RWPE1 (cell line): ENCODE results near the gene ADGRL1.
"Not testable (repeated sequence)": the region's sequence is repeated elsewhere in the genome, so short reads cannot be mapped to it uniquely, and the experiment has no call there.

ENCODE experiments used
- CTCF ChIA-PET: fragments of 350-600 bp; sonication (Branson Sonifier 250); formaldehyde crosslinking; extraction: SDS; loops from one replicate; lab custom pipeline; 2021; lab: Yijun Ruan, JAX
- POLR2A ChIA-PET: fragments of 400-600 bp; formaldehyde crosslinking; extraction: SDS; loops from one replicate; lab custom pipeline; 2020; ENCODE audit warnings: antibody characterized with exemption; ENCODE audit not compliant: low non-redundant PET; lab: Yijun Ruan, JAX
- DNase-seq: peaks from one replicate; pipeline ENCODE4 v3.0.0; 2012; ENCODE audit warnings: low spot score
- H3K27ac ChIP-seq: fragments of 450-650 bp; 2 replicates; pipeline ENCODE4 v1.5.1; 2017
- TF ChIP-seq, protein P1 (sequence below): fragments of 450-650 bp; conservative IDR thresholded peaks from 2 replicates; pipeline ENCODE4 v1.5.1; 2017; ENCODE audit warnings: low read depth, mild to moderate bottlenecking

ADGRL1 gene

DNA sequence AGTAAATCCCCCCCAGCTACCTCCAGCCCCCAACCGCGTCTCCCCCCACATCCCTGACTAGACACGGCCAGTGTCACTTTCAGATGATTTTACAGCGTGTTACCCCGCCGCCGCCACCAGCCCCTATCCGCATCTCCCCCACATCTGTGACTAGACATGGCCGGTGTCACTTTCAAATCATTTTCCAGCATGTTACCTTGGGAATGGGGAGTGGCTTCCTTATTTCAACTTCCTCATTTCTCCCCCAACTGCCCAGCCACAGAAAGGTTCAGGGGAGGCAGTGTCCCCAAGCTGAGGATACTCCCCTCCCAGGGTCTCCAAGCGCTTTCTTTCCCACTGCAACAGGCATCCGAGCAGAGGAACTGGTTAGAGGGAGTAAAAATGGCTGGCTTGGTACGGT is 18.4 kb downstream of the ADGRL1 start:
- TF ChIP-seq, protein P1, sequence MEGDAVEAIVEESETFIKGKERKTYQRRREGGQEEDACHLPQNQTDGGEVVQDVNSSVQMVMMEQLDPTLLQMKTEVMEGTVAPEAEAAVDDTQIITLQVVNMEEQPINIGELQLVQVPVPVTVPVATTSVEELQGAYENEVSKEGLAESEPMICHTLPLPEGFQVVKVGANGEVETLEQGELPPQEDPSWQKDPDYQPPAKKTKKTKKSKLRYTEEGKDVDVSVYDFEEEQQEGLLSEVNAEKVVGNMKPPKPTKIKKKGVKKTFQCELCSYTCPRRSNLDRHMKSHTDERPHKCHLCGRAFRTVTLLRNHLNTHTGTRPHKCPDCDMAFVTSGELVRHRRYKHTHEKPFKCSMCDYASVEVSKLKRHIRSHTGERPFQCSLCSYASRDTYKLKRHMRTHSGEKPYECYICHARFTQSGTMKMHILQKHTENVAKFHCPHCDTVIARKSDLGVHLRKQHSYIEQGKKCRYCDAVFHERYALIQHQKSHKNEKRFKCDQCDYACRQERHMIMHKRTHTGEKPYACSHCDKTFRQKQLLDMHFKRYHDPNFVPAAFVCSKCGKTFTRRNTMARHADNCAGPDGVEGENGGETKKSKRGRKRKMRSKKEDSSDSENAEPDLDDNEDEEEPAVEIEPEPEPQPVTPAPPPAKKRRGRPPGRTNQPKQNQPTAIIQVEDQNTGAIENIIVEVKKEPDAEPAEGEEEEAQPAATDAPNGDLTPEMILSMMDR = no peak
- ChIA-PET CTCF (interaction anchor here (0.6 kb wide), 1 partner anchor 904 kb away, joined by 4 read pairs; no protein-coding TSS in a partner anchor), POLR2A (no interaction called here)
- no peak for DNase-seq
- no peak overlapping the region for H3K27ac ChIP-seq

DNA sequence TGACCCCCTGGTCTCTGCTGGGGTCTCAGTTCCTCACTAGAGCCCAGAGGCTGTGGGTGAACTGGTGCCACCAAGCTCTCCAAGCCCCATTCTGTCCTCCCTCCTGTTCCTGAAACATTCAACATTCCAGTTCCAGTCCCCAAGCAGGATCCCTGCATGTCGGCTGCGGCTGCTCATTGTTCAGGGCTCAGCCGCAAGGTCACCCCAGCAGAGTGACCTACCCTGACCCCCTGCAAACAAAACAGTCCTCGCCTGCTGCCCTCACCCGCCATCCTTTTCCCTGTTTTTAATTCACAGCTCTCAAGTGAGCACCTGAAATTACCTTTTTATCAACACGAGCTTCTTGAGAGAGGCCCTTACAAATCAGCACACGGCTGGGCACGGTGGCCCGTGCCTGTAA is 19.3 kb downstream of the ADGRL1 start:
- DNase-seq, POLR2A ChIA-PET, H3K27ac ChIP-seq: not testable (repeated sequence)
- CTCF ChIA-PET = interaction anchor here (0.6 kb wide), 1 partner anchor 905 kb away, joined by 4 read pairs; no protein-coding TSS in a partner anchor

DNA sequence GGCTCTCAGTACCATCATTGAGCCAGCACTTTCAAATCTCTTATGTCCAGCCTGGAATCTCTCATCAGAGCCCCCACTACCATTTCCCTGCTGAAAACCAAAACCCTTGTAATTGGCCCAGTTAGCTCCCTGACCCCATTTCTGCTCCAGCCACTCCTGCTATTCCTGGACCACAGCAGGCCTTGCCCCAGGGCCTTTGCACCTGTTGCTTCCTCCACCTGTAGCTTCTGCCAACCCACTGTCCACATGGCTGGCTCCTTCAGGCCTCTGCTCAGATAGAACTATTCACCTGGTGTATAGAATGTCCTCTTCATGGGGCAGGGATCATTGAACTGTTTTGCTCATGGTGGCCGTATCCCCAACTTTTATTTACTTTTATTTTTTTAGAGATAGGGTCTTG is 20.3 kb downstream of the ADGRL1 start:
- H3K27ac ChIP-seq, CTCF ChIA-PET, POLR2A ChIA-PET, DNase-seq: not testable (repeated sequence)

DNA sequence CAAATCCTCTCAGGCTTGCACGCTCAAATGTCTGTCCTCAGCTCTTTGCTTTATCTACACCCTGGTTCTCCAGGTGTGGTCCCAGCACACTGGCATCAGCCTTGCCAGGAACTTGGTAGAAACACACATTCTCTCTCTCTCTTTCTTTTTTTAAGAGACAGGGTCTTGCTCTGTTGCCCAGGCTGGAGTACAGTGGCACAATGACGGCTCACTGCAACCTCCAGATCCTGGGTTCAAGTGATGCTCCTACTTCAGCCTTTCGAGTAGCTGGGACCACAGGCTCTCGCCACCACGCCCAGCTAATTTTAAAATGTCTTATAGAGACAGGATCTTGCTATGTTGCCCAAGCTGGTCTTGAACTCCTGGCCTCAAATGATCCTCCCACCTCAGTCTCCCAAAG is 20.8 kb downstream of the ADGRL1 start:
- POLR2A ChIA-PET = no interaction called here
- CTCF ChIA-PET = interaction anchor here (0.6 kb wide), 1 partner anchor 324 kb away, joined by 3 read pairs; no protein-coding TSS in a partner anchor
- DNase-seq = no peak

DNA sequence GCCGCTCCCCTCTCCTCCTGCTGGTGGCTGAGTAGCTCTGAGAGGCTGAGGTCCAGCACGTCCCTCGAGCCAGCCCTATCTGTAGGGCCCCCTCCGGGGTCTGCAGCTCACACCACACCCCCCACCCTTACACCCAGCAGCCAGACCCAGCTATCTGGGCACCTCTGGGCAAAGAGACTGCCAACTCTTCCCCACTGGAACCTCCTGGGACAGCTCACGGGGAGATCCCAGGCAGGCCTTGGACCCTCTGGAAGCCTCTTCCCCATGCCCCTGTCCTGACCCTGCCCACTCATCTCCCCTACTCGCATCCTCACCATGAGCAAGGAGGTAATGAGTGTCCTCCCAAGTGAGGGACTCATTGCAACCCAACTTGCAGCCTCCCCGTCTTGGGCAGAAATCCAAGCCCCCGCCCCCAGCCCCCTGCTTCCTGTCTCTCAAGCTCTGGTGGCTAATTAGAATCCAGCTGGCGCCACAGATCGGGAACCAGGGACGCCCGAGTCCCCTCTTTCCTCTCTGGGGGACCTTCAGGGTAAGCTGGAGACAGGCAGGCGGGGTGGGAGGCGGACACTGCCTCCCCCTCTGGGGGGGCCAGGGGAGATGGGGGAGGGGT is 22.1 kb downstream of the ADGRL1 start:
- TF ChIP-seq, protein P1 = no peak
- POLR2A ChIA-PET = no interaction called here
- no peak for DNase-seq
- CTCF ChIA-PET = interaction anchor here (0.7 to 0.9 kb wide), 3 partner anchors 13 to 165 kb away, joined by 3 read pairs; no protein-coding TSS in a partner anchor
- H3K27ac ChIP-seq = no peak overlapping the region

More for the DNA sequence above, 20.8 kb downstream of the ADGRL1 start:
- TF ChIP-seq, protein P1 = no peak
- H3K27ac ChIP-seq = no peak overlapping the region

DNA sequence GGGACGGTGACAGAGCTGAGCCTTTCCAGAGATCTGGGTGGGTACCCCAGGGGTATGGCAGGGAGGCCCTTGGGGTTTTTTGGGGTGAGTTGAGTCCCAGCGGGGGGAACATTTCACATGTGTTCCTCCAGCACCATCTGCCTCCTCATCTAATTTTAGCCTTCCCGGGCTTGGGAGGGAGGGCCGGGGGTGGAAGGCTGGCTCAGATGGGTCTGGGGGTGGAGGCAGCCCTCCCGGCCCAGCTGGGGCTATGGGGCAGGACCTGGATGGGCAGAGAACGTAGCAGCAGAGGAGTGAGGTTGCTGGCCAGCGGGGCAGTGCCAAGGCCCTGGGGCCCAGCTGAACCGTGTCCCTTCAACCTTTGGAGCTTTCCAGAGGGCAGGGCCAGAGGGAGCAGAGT is 23.5 kb downstream of the ADGRL1 start:
- ChIA-PET POLR2A (no interaction called here), CTCF (no interaction called here)
- no peak overlapping the region for H3K27ac ChIP-seq
- TF ChIP-seq, protein P1 = no peak
- no peak for DNase-seq

DNA sequence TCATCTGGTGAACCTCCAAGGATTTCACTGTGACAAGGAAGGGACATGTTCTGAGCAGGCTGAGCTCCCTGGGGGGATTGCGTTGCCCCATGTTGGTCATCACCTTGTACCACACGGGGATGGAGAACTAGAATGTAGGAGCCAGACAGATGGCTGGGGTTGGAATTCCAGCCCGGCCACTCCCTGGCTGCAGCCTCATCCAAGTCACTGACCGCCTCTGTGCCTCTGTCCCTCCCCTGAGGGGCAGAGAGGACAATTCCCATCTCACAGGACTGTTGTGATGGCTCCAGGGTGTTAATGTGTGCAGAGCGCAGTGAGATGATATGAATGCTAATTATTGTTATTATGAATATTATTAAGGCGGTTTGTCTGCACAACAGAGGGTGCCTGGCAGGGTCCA is 24.1 kb downstream of the ADGRL1 start:
- POLR2A ChIA-PET = no interaction called here
- no peak overlapping the region for H3K27ac ChIP-seq
- CTCF ChIA-PET = no interaction called here
- TF ChIP-seq, protein P1 = no peak
- no peak for DNase-seq

DNA sequence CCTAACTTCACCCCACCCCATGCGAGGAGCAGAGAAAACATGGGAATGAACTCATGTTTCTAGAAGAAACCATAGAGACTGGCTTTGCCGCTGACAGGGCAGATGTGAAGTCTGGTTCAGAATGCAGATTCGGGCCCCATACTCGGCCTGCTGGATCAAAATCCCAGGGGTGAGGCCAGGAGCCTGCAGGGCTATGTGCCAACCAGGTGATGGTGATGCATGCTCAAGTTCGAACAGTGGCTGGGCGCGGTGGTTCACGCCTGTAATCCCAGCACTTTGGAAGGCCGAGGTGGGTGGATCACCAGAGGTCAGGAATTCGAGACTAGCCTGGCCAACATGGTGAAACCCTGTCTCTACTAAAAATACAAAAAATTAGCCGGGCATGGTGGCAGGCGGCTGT is 24.8 kb downstream of the ADGRL1 start:
- H3K27ac ChIP-seq = peak overlapping the region; percentile 7; the same call in 1 of the 2 replicates
- CTCF ChIA-PET, POLR2A ChIA-PET: not testable (repeated sequence)
- peak; percentile 16 for DNase-seq
